Measurements from ENCODE around the gene COQ7.

Gene COQ7

GRCh38 chr16:19077879-19078278 is 10.5 kb downstream of the COQ7 start:
- H3K27me3 Mint-ChIP-seq (ENCODE audit: low read depth): no peaks in the 10 kb centered on the region
- no peak for TF ChIP-seq CTCF (IDR thresholded peaks at IDR 0.05; ENCODE audit: unreplicated experiment in 3 of 3)
- no peak overlapping the region for H3K27ac Mint-ChIP-seq
- H3K4me3 Mint-ChIP-seq: no peak overlapping the region
- peaks cover 65% of the 10 kb centered on the region for H3K36me3 Mint-ChIP-seq (ENCODE audit: low read depth)
- H3K4me1 Mint-ChIP-seq: no peaks in the 10 kb centered on the region
- no peaks in the 10 kb centered on the region for H3K9me3 Mint-ChIP-seq

GRCh38 chr16:19083670-19084069 is 16.3 kb downstream of the COQ7 start:
- Mint-ChIP-seq H3K27me3 (ENCODE audit: low read depth) (peaks cover 4% of the 10 kb centered on the region), H3K9me3 (no peaks in the 10 kb centered on the region), H3K4me3 (no peak overlapping the region), H3K27ac (no peak overlapping the region), H3K4me1 (peaks cover 13% of the 10 kb centered on the region), H3K36me3 (ENCODE audit: low read depth) (peaks cover 33% of the 10 kb centered on the region)
- no peak for TF ChIP-seq CTCF (IDR thresholded peaks at IDR 0.05; ENCODE audit: unreplicated experiment in 3 of 3)

GRCh38 chr16:19084139-19084538 is 16.7 kb downstream of the COQ7 start:
- TF ChIP-seq CTCF (IDR thresholded peaks at IDR 0.05; ENCODE audit: unreplicated experiment in 3 of 3): no peak
- H3K27ac Mint-ChIP-seq: no peak overlapping the region
- H3K27me3 Mint-ChIP-seq (ENCODE audit: low read depth): peaks cover 4% of the 10 kb centered on the region
- H3K9me3 Mint-ChIP-seq: no peaks in the 10 kb centered on the region
- no peak overlapping the region for H3K4me3 Mint-ChIP-seq
- H3K4me1 Mint-ChIP-seq: peaks cover 13% of the 10 kb centered on the region
- peaks cover 28% of the 10 kb centered on the region for H3K36me3 Mint-ChIP-seq (ENCODE audit: low read depth)

GRCh38 chr16:19084879-19085278 is 17.5 kb downstream of the COQ7 start:
- H3K27ac Mint-ChIP-seq: no peak overlapping the region
- H3K36me3 Mint-ChIP-seq (ENCODE audit: low read depth): peaks cover 21% of the 10 kb centered on the region
- H3K4me3 Mint-ChIP-seq: no peak overlapping the region
- H3K4me1 Mint-ChIP-seq: peaks cover 13% of the 10 kb centered on the region
- peaks cover 4% of the 10 kb centered on the region for H3K27me3 Mint-ChIP-seq (ENCODE audit: low read depth)
- no peaks in the 10 kb centered on the region for H3K9me3 Mint-ChIP-seq
- no peak for TF ChIP-seq CTCF (IDR thresholded peaks at IDR 0.05; ENCODE audit: unreplicated experiment in 3 of 3)

- Mint-ChIP-seq H3K27ac (peak overlapping the region in 1 of 3 experiments; percentile 61), H3K4me3 (peak overlapping the region; percentile 83 to 96 (median 95)), H3K9me3 (no peaks in the 10 kb centered on the region), H3K4me1 (peaks cover 13% of the 10 kb centered on the region), H3K27me3 (ENCODE audit: low read depth) (peaks cover 4% of the 10 kb centered on the region), H3K36me3 (ENCODE audit: low read depth) (peaks cover 15% of the 10 kb centered on the region)
- no peak for TF ChIP-seq CTCF (IDR thresholded peaks at IDR 0.05; ENCODE audit: unreplicated experiment in 3 of 3)
Observed at GRCh38 chr16:19085679-19086200, 18.3 kb downstream of the COQ7 start.

Data from nephron (organoid).